NCI-H2107 treated with DMSO at 0.1 percent for 48 hours (cell line): ENCODE measurements around the gene ITGB7.
"Not testable (repeated sequence)": the region's sequence is repeated elsewhere in the genome, so short reads cannot be mapped to it uniquely, and the experiment has no call there.

Experiments
- DNase-seq: peaks from one replicate; lab custom pipeline; 2025; ENCODE audit not compliant: unreplicated experiment; lab: John Stamatoyannopoulos, UW

ITGB7 gene

DNA sequence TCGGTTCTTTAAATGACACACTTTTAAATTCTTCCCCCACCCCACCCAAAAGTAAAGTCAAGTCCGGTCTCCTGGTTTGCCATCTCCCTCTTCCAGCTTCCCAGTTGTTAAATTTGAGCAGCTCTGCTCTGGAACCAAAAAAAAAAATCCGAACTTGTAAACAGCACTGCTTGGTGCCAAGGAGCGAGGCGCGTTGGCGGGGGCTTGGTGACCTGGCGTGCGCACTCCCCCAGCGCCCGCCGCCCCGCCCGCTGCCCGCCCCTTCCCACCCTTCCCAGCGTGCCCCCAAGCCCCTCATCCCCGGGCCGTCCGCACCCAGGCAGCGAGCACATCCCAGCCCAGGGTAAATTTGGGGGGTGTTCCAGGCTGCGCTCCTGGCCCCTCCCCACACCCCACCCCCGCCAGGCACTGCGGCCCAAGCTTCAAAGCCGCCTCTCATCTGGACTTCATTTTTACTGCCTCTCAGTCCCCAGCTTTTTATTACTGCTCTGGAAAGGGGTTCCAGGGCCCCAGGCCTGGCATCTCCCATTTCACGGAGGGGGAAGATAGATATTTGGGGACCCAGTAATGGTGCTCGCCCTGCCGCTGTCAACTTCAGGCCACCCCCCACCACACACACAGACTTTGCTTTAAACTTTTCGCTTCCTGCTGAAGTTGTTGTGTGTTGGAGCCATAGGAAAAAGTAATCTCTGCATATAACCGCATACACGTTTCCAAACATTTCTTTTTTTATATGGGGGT is 11.7 kb upstream of the ITGB7 start:
- DNase-seq: no peak

DNA sequence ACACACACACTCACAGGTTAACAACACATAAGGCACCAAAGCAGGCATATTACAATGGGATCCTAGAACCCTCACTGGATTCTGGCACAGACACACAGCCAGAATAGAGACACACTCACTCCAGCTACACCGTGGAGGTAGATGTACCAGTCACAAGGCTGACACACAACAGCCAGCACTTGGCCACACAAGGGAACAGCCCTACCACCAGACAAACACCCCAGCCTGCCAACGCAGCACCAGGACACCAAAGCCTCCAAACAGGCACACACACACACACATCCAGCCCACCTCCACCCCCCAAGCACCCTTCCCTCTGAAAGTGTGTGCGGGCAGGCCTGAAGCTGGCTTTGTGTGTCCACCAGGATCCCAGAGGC is 10.9 kb upstream of the ITGB7 start:
- no peak for DNase-seq

DNA sequence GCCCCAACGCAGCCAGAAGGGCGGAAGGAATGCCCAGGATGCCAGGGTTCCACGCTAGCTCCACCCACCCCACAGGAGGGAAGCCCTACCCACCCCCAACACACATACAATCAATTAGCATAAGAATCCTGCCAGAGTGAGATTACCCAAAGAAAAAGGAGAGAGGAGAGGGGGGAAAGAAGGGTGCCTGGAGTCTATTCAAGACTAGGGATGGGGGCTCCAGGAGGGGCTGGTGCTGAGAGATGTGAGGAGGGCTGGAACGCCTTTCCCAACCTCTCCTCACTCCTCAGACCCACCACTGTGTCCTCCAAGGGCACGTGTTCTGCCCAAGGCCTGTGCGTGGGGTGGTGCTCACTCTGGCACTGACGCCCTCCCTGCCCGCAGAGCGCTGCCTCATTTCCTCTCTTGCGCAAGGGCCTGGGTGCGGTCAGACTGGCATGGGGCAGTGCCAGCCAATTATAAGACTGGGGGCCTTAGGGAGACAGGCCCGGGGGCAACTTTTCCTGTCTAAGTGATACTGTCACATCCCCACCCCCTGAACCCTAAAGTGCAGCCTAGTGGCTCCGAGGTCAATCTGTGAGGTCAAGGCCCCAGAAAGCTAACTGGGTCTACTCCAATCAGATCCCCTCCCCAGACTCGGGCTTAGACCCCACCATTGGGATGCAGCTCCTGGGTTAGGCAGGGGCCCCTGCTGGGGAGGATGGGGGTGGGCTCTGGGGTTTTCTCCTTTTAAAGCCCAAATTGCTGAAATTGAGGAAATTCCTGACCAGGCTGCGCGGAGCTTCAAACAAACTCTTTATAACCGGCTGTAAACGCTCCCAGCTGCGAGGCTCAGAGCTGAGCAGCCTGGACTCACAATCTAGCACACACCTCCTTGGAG is 10.2 kb upstream of the ITGB7 start:
- DNase-seq: no peak

DNA sequence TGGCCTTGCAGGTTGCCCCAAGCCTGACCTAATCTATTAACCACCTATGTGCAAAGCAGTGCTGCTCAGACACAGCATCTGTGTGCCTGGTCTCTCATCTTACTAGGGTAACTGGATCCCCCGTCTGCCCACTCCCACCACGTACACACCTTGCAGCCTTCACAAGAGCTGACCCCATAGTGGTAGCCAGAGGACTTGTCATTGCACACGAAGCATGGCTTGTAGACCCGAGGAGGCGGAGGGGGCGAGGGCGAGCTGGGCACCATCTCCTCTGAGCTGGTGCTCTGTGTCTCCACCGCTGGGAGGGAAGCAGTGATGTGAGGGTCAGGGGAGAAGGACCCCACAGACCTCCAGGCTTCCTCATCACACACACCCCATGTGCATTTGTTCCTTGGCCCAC is 8.4 kb upstream of the ITGB7 start:
- DNase-seq: no peak

DNA sequence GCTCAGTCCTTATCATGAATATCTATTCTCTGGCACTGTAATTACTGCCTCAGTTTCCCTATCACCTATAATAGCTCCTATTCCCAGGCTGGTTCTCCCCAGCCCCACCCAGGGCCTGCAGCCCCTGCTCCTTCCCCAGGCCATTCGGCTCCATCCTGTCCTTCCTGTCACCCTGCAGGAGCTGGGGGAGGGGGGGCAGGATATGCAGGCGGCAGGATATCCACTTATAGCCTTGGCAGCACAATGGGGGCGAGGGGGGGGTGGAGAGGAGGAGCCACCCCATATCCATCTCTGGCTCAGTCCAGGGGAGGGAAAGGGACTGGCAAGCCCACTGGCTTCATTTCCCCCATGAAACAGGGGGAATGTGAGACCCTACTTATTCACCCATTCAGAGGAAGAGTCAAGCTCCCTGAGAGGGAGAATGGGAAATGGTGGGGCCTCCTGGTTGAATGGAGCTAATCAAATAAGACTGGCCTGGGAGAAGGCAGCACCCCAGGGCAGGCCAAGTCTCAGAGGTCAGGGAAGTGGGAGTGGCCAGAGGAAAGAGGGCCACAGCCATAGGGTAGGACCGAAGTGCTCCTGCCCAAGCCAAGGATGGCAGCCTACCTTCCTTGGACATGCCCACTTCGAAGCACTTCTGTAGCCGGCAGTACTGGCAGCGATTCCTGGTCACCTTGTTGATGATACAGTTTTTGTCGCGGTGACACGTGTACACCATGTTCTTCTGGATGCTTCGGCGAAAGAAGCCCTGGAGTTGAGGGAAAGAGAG is 7.8 kb upstream of the ITGB7 start:
- DNase-seq: no peak

DNA sequence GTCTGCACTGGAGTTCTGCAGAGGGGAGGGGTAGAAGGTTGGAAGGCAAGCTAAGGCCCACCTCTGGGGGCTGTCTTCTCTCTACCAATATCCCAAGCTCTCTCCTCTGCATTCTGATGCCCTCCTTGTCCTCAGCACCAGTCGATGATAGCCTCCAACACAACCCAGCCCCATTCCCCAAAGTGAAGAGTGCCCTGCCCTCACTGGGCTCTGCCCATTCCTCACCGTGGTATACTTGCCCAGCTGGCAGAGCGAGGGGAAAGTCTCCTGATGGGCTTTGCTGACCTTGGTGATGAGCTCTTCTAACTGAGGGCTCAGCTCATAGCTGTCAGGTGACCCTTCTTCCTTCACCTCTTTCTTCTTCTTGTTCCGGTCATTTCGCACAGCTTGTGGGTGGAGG is 7.2 kb upstream of the ITGB7 start:
- no peak for DNase-seq

DNA sequence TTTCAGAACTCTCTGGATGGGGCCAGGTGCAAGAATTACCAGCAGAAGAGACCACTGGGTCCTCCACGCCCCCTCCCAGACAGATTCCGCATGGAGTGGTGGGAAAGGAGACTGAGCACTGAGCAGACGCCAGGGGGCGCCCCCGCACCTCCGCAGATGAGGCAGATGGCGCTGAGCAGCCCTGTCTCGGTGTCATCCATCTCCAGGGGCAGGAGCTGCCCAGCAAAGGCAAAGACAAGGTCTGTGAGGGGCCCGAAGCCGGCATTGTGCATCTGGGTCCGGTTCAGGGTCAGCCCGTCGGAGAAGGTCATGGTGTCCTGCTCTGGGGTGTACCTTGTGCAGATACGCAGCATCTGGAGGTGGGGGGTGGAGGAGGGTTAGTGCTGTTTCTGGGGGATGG is 6.3 kb upstream of the ITGB7 start:
- DNase-seq: peak; percentile 58

DNA sequence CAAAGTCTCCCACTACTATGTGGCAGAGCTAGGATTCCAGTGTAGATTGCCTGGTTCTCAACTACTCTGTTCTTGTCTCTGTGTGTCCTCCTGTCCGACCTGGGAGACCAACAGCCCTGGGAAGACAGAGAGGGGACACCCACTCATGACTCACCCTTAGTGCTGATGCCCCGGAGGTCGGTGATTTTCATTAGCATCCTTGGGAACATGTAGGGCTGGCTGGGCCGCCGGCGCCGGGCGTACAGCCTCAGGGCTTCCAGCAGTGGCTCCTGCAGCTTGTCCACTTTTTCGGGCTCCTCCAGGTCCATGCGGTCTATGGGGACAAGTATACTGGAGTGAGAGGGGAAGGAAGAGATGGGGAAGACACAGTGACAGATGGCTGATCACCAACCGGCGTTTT is 5.9 kb upstream of the ITGB7 start:
- DNase-seq: no peak

DNA sequence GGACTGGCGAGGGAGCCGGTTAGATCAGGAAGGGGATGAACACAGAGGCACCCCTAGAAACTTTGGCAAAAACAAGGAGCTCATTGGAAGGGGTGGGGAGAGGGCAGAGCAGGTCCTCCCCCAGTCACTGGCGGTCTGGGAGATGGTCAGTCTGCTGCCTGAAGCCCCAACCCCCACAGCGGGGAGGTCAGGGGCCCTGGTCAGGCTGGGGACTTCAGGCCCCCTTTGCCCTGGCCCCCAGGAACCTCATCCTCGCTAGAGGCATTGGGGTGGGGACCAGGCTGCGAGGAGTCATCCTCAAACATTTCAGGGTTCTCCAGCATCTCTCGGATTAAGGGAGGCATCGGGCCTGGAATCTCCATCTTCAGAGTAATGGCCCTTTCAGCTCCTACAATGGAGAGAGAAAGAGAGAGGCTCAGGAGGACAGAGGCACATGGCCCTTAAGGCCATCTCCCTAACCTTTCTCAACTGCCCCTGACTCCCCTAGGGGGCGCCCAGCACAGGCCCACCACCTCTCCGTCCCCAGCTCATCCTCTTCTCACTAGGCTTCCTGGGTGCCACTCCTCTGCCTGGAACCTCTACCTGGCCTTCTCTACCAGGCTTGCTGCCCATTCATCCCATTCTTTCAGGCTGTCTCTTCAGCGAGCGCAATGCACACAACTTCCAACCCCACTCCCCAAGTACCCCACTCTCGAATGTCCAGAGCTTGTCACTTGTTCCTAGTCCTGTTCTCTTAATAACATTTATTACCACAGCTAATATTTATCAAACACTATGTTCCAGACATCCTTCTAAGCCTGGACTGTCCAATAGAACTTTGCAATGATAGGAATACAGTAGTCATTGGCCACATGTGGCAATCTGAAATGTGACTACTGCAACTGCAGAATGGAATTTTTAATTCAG is 4.7 kb upstream of the ITGB7 start:
- no peak for DNase-seq

DNA sequence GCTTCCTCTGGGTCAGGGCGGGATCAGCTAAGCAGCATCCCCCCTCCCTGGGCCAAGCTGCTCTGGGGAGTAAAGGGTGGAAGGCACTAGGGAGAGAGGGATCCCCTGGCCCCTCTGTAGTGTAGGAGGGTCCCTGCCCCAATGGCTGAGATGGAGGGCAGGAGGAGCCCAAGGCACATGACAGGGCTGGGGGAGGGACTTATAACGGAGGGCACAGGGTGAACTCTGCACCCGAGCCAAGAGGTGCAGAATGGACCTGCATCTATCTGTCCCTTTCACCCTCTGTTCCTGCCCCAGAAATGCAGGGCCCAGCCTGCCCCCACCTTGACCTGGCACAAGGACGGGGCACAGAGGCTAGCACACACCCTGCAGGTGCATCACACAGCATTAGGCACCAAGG is 3.8 kb upstream of the ITGB7 start:
- no peak for DNase-seq

DNA sequence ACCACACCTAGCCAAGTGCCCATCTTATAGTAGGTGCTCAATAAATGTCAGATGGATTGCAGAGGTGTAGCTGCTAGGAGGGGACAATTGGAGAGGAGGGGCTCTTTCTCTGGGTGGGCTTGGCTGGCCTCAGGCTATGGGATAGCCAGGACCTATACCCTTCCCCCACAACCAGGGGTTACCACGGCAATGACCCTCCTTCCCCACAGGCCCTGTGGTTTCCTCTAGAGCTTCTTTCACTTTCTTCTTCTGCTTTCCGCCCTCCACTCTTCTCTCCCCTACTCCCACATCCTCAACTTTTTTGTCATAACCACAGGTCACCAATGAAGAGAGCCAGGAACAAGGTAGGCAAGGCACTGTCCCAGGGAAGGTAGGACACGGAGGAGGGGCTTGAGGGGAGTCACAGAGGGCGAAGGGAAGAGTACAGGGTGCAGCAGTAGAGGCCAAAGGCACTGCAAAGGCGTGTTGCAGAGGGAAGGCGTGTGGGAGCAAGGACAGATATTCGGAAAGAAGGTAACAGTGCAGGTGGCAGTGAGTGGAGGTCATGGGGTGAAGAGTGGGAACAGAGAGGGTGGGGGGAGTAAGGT is 1.9 kb upstream of the ITGB7 start:
- DNase-seq: no peak

DNA sequence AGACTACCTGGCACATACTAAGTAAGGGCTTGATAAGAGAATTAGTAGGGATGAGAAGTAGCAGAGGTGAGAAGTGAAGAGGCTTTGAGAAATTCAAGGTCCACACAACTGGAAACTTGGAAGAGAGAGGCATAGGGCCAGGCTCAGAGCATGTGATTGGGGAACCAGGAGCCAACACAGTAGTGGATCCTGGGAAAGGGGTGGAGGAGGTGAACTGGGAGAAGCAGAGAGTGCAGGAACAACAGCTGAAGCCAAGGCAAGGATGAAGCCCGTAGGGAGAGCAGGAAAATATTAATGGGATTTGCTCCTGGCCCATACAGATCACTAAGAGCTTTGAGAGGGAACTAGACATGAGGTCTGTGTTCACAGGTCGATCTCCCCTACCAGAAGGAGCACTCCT is 1.4 kb upstream of the ITGB7 start:
- no peak for DNase-seq

DNA sequence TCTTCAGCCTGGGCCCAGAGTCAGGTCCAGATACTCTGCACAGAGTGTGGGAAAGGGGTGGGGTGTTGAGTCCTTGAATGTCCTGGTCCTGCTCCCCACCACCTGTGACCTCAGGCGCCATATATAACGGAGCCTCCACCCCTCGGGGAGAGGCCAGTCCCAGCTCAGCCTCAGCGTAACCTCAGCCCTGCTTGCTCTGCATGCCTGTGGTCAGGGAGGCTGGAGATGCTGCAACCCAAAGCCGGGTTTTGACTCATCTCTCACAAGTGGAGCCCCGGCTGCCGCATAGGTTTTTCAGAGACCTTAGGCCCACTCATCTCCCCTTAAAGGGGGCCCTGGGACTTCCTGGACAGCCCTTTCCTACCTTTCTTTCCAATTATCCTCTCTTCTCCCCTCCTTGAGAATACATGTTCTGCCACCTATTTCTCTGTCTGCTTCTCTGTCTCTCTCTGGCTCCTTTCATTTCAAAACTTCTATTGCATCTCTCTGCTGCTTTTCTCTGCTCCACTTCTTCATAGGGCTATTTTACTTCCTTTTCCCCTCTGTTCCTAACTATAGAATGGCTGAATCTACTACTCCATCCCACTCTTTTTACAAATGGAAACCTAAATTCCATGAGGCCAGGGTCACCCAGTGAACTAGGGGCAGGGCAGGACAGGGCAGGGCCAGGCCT is 1.2 kb downstream of the ITGB7 start:
- no peak for DNase-seq

DNA sequence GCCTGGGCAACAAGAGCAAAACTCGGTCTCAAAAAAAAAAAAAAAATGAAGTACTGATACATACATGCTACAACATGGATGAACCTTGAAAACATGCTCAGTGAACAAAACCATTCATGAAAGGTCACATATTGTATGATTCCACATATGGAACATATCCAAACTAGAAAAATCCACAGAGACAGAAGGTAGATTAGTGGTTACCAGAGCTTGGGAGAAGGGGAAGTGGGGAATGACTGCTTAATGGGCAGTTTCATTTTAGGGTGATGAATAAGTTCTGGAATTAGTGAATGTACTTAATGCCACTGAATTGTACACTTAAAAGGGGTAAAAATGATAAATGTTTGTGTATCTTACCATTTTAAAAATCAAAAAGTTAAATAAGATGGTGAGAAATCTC is 2.7 kb downstream of the ITGB7 start:
- DNase-seq: no peak

DNA sequence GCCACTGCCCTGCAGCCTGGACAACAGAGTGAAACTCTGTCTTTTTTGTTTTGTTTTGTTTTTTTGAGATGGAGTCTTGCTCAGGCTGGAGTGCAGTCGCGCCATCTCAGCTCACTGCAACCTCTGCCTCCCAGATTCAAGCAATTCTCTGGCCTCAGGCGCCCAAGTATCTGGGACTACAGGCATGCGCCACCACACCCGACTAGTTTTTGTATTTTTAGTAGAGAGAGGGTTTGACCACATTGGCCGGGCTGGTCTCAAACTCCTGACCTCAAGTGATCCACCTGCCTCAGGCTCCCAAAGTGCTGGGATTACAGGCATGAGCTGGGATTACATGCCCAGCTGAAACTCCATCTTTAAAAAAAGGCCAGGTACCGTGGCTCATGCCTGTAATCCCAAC is 4.7 kb downstream of the ITGB7 start:
- not testable (repeated sequence) for DNase-seq

DNA sequence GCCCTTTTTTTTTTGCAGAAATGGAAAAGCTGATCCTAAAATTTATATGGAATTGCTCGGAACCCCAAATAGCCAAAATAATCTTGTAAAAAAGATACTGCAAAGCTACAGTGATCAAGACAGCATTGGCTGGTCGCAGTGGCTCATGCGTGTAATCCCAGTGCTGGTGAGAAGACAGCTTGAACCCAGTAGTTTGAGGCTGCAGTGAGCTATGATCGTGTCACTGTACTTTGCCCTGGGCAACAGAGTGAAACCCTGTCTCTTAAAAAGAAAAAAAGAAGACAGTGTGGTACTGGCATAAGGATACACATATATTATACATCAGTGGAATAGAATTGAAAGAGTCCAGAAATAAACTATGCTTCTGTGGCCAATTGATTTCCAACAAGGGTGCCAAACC is 5.4 kb downstream of the ITGB7 start:
- no peak for DNase-seq

DNA sequence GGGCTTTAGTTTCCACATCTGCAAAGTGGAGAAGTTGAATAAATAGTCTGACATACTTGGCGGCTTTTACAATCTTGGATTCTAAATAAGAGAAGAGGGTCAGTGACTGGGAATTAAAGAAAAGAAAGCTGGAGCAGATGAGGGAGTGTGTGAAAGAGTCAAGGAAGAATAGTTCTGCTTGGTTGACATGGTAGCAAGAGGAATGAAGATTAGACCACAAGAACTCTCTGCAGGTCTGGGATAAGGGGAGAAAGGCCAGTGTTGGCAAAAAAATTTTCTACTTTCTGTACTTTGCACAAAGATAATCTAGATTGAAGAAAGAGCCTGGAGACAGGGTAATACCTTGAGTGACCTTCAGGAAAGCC is 5.9 kb downstream of the ITGB7 start:
- DNase-seq: no peak

DNA sequence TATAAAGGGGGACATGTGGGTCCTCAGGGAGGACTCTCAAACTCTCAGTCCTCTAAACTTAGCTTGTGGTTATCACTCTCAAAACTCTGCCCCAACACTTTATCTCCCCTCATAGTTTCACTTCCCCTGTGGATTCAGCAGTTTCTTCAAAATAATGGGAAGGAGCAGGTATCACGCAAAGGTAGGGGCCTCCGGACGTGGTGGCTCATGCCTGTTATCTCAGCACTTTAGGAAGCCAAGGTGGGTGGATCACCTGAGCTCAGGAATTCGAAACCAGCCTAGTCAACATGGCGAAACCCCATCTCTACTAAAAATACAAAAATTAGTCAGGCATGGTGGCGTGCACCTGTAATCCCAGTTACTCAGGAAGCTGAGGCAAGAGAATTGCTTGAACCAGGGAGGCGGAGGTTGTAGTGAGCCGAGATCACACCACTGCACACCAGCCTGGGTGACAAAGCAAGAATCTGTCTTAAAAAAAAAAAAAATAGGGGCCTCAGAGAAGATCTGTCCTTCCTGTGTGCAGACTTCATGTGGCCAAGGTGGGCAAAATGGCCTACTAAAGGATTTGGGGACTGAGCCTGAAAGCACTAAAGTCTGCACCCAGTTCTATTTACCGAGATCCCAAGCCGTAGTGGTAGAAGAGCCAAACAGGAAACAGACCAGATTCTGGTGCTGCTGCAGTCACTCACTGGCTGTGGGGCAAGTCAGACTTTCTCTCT is 6.4 kb downstream of the ITGB7 start:
- DNase-seq: no peak

DNA sequence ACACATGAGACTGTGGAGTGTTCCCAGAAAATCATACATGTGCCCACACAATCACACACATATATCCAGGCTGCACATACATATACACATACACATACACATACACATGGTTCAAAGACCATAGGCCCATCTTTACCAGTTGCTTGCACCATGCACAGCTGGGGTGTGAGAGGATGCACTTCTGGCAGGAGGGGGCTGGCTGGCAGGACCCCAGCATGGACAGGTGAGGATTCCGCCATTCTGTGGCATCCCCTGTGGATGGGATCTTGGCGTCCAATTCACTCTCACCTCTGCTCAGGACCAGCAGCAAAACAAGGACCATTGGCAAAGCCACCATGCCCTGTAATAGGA is 7.0 kb downstream of the ITGB7 start:
- no peak for DNase-seq
